Spleen (tissue), 11 donors: Measurements from ENCODE around the gene MAGI2. TPM values are rescaled to one million over a fixed set of nuclear protein-coding genes. Genes with fewer than 3 reads are reported as not detected.

ENCODE experiments used
- DNase-seq: peaks from one replicate; pipeline ENCODE4 v3.0.0-alpha.2; 2020
- H3K27ac ChIP-seq, 8 donors: fragments of 200-600 bp; sonication (generic) in 7 of 8; 1 replicate in 4 of 8; 2 replicates in 4 of 8; pipeline versions ENCODE4 v1.5.0 to v1.8.0; 2016 to 2021; ENCODE audit warnings: inconsistent platforms in 4 of 8, mild to moderate bottlenecking in 4 of 8, moderate library complexity in 1 of 8
- H3K27me3 ChIP-seq, 7 donors: fragments of 200-600 bp; sonication (generic) in 6 of 7; replicated peaks in 1 of 7; 1 replicate in 4 of 7; 2 replicates in 3 of 7; pipeline versions ENCODE4 v1.5.0 to v1.8.0; 2016 to 2021; ENCODE audit warnings: inconsistent platforms in 3 of 7, mild to moderate bottlenecking in 1 of 7
- H3K36me3 ChIP-seq, 6 donors: fragments of 200-600 bp; sonication (generic) in 5 of 6; 1 replicate in 4 of 6; 2 replicates in 2 of 6; pipeline versions ENCODE4 v1.5.0 to v1.8.0; 2016 to 2021; ENCODE audit warnings: inconsistent platforms in 2 of 6
- H3K4me1 ChIP-seq, 6 donors: fragments of 200-600 bp; sonication (generic) in 5 of 6; 1 replicate in 3 of 6; 2 replicates in 3 of 6; pipeline versions ENCODE4 v1.5.0 to v1.8.0; 2016 to 2021; ENCODE audit warnings: inconsistent platforms in 3 of 6
- H3K4me3 ChIP-seq, 8 donors: fragments of 200-600 bp; sonication (generic) in 7 of 8; 1 replicate in 4 of 8; 2 replicates in 4 of 8; pipeline versions ENCODE4 v1.5.0 to v1.8.0; 2016 to 2021; ENCODE audit warnings: inconsistent platforms in 4 of 8, mild to moderate bottlenecking in 4 of 8, moderate library complexity in 2 of 8
- H3K9me3 ChIP-seq, 8 donors: fragments of 200-600 bp; sonication (generic) in 7 of 8; 1 replicate in 4 of 8; 2 replicates in 4 of 8; pipeline versions ENCODE4 v1.5.0 to v1.8.0; 2016 to 2021; ENCODE audit warnings: inconsistent platforms in 4 of 8
- CTCF ChIP-seq, 11 experiments: fragments of 200-600 bp in 7 of 11; fragments of 450-650 bp in 4 of 11; sonication (generic) in 4 of 11; IDR thresholded peaks in 8 of 11; conservative IDR thresholded peaks in 3 of 11; 1 replicate in 7 of 11; 2 replicates in 4 of 11; pipeline versions ENCODE4 v1.4.0 to v1.8.0; 2016 to 2021; ENCODE audit warnings: antibody characterized with exemption in 11 of 11, inconsistent platforms in 4 of 11, mild to moderate bottlenecking in 1 of 11
- POLR2A ChIP-seq, 3 donors: fragments of 450-650 bp; IDR thresholded peaks; one replicate each; pipeline ENCODE4 v1.5.1; 2017; ENCODE audit warnings: antibody characterized with exemption in 3 of 3, mild to moderate bottlenecking in 1 of 3
- POLR2AphosphoS5 ChIP-seq, 3 donors: sonication (generic); formaldehyde crosslinking; IDR thresholded peaks; one replicate each; pipeline ENCODE4 v1.5.1; 2017; ENCODE audit warnings: antibody characterized with exemption in 3 of 3
- WGBS, 5 donors: extraction: QIAGEN DNeasy Blood & Tissue Kit in 3 of 5; methylation state at CpG; one replicate each; pipeline versions ENCODE4 v1.1.5 to v1.1.7; 2013 to 2018; 5-methylcytosine and 5-hydroxymethylcytosine counted together
- intact Hi-C: fragments of 100-400 bp; cut with DNase I; formaldehyde crosslinking; loops from one replicate; pipeline ENCODE4 v1.15.0; 2023; ENCODE audit warnings: low total_unique reads
- polyA plus RNA-seq, 3 donors: library from polyadenylated mRNA; stranded (reverse); fragments of 200-250 nt; gene quantifications; one replicate each; pipeline ENCODE4 v1.2.1, GENCODE V29; 2013
- total RNA-seq, 7 donors: library from RNA; depleted of rRNA in 3 of 7; stranded (reverse); fragments of >200 nt in 3 of 7; fragmentation: NEBNext Ultra II Directional in 4 of 7; extraction: Animal tissue kit (Norgen Biotek cat#: 25700) in 4 of 7; gene quantifications; one replicate each; pipeline versions ENCODE4 v1.1.0 to v1.2.1, GENCODE V29; 2016 to 2021
- donor health status: healthy with polysubstance abuse.
- donor health status: DM: no; HTN: no; CAD: no; lungs with moderate emphysema.
- donor health status: DM: no; HTN: no; CAD: no.
- donor health status: Bipolar disorder and iron deficiency.
- donor health status: healthy.
- donor health status: DM: no; HTN: no; CAD: no.
- donor health status: DM: yes; HTN: yes; CAD: no.

The MAGI2 gene
- total and polyA plus RNA-seq, 10 donors = 0.74 to 18.1 (median 11.1) TPM

- no peaks in the 10 kb centered on the region for H3K27me3 ChIP-seq
- H3K9me3 ChIP-seq = no peaks in the 10 kb centered on the region
- DNase-seq = no peak
- no peak overlapping the region for H3K27ac ChIP-seq
- no peaks in the 10 kb centered on the region for H3K36me3 ChIP-seq
- H3K4me1 ChIP-seq = peaks cover 0 to 15% (median 10%) of the 10 kb centered on the region in 6 donors
- 54 to 67% (median 63%) methylated on average over 2 of the region's 2 CpGs for WGBS, 5 donors
- intact Hi-C loops = no loop called here
- no peak overlapping the region for H3K4me3 ChIP-seq
- TF ChIP-seq CTCF (IDR thresholded peaks at IDR 0.05 in 8 of 11, conservative IDR thresholded peaks at IDR 0.05 in 3 of 11) (no peak), POLR2A (IDR thresholded peaks at IDR 0.05) (no peak), POLR2AphosphoS5 (IDR thresholded peaks at IDR 0.05) (no peak)
These were observed 1428.9 kb downstream of the MAGI2 start for GRCh38 chr7:78024591-78024990.

- 70 to 80% (median 71%) methylated on average over 4 of the region's 4 CpGs for WGBS, 5 donors
- TF ChIP-seq POLR2AphosphoS5 (IDR thresholded peaks at IDR 0.05) (no peak), POLR2A (IDR thresholded peaks at IDR 0.05) (no peak), CTCF (IDR thresholded peaks at IDR 0.05 in 8 of 11, conservative IDR thresholded peaks at IDR 0.05 in 3 of 11) (no peak)
- Histone ChIP-seq H3K36me3 (no peaks in the 10 kb centered on the region), H3K4me3 (no peak overlapping the region), H3K9me3 (no peaks in the 10 kb centered on the region), H3K27ac (no peak overlapping the region), H3K4me1 (peaks cover 0 to 24% (median 17%) of the 10 kb centered on the region in 6 donors), H3K27me3 (peaks cover 0 to 9% (median 0%) of the 10 kb centered on the region in 7 donors)
- intact Hi-C loops = no loop called here
- DNase-seq = no peak
These were observed 1430.3 kb downstream of the MAGI2 start for GRCh38 chr7:78023191-78023590.

GRCh38 chr7:78022165-78022564 lies 1431.3 kb downstream of the MAGI2 start:
- WGBS, 5 donors = 93 to 100% (median 97%) methylated on average over 1 of the region's 1 CpG

GRCh38 chr7:78020874-78021249 lies 1432.6 kb downstream of the MAGI2 start:
- H3K4me3 ChIP-seq = no peak overlapping the region
- TF ChIP-seq CTCF (IDR thresholded peaks at IDR 0.05 in 8 of 11, conservative IDR thresholded peaks at IDR 0.05 in 3 of 11) (peak in 2 of 11 experiments; percentile 7 to 10), POLR2AphosphoS5 (IDR thresholded peaks at IDR 0.05) (no peak)
- DNase-seq = no peak
- H3K4me1 ChIP-seq = peaks cover 0 to 28% (median 17%) of the 10 kb centered on the region in 6 donors
- intact Hi-C loops = no loop called here
- H3K27ac ChIP-seq = peak overlapping the region in 7 of 8 donors; percentile 85 to 95 (median 90)
- no peaks in the 10 kb centered on the region for H3K9me3 ChIP-seq
- peaks cover 0 to 9% (median 0%) of the 10 kb centered on the region in 7 donors for H3K27me3 ChIP-seq
- no peaks in the 10 kb centered on the region for H3K36me3 ChIP-seq

More at GRCh38 chr7:78022165-78022564, 1431.3 kb downstream of the MAGI2 start:
- no peaks in the 10 kb centered on the region for H3K36me3 ChIP-seq
- intact Hi-C loops = no loop called here
- no peak overlapping the region for H3K27ac ChIP-seq
- TF ChIP-seq POLR2A (IDR thresholded peaks at IDR 0.05) (no peak), CTCF (IDR thresholded peaks at IDR 0.05 in 8 of 11, conservative IDR thresholded peaks at IDR 0.05 in 3 of 11) (no peak), POLR2AphosphoS5 (IDR thresholded peaks at IDR 0.05) (no peak)
- H3K27me3 ChIP-seq = peaks cover 0 to 9% (median 0%) of the 10 kb centered on the region in 7 donors
- DNase-seq = no peak
- H3K9me3 ChIP-seq = no peaks in the 10 kb centered on the region
- H3K4me3 ChIP-seq = no peak overlapping the region
- peaks cover 0 to 28% (median 17%) of the 10 kb centered on the region in 6 donors for H3K4me1 ChIP-seq
